UCSD-AML1 (cell line): ENCODE measurements around the gene OR2J3.
"Not testable (repeated sequence)": the region's sequence is repeated elsewhere in the genome, so short reads cannot be mapped to it uniquely, and the experiment has no call there.

Experiments used
- DNase-seq: peaks from one replicate; lab custom pipeline; 2025; ENCODE audit not compliant: unreplicated experiment; lab: John Stamatoyannopoulos, UW

OR2J3 gene

GRCh38 chr6:29107758-29108157 is at the start of gene OR2J3:
TSS of gene OR2J3 (plus strand) at chr6:29108058. CDS start at chr6:29111891, 3,833 bp downstream.
- DNase-seq: no peak

GRCh38 chr6:29071831-29072723 is 35.8 kb upstream of the OR2J3 start:
- peak; percentile 10 for DNase-seq

GRCh38 chr6:29079203-29079602 is 28.7 kb upstream of the OR2J3 start:
- DNase-seq: no peak

- no peak for DNase-seq
Measured at GRCh38 chr6:29081312-29081711, 26.5 kb upstream of the OR2J3 start.

- DNase-seq: no peak
Measured at GRCh38 chr6:29082457-29082856, 25.4 kb upstream of the OR2J3 start.

- no peak for DNase-seq
Measured at GRCh38 chr6:29087213-29087612, 20.6 kb upstream of the OR2J3 start, which contains the start of gene OR2B3. TSS of gene OR2B3 (minus strand) at chr6:29087313. CDS start at chr6:29087248, 65 bp downstream.

GRCh38 chr6:29092957-29093356 is 14.9 kb upstream of the OR2J3 start:
- no peak for DNase-seq

GRCh38 chr6:29097803-29098202 is 10.1 kb upstream of the OR2J3 start:
- DNase-seq: no peak

GRCh38 chr6:29099190-29099589 is 8.7 kb upstream of the OR2J3 start, which contains the start of gene OR2J1:
TSS of gene OR2J1 (plus strand) at chr6:29099490. CDS start at chr6:29100943, 1,453 bp downstream.
- DNase-seq: no peak

- no peak for DNase-seq
Measured at GRCh38 chr6:29112135-29112534, 4.3 kb downstream of the OR2J3 start.

GRCh38 chr6:29114964-29115363 is 7.1 kb downstream of the OR2J3 start:
- not testable (repeated sequence) for DNase-seq

- DNase-seq: no peak
Measured at GRCh38 chr6:29129326-29130012, 21.6 kb downstream of the OR2J3 start.

- DNase-seq: no peak
Measured at GRCh38 chr6:29130644-29131043, 22.8 kb downstream of the OR2J3 start.

- no peak for DNase-seq
Measured at GRCh38 chr6:29131691-29132090, 23.8 kb downstream of the OR2J3 start.

- DNase-seq: no peak
Measured at GRCh38 chr6:29137724-29138123, 29.9 kb downstream of the OR2J3 start.

- DNase-seq: no peak
Measured at GRCh38 chr6:29141606-29142005, 33.7 kb downstream of the OR2J3 start.

- no peak for DNase-seq
Measured at GRCh38 chr6:29142309-29142708, 34.5 kb downstream of the OR2J3 start.

- no peak for DNase-seq
Measured at GRCh38 chr6:29146179-29146578, 38.3 kb downstream of the OR2J3 start.

GRCh38 chr6:29147074-29147473 is 39.2 kb downstream of the OR2J3 start:
- no peak for DNase-seq

- DNase-seq: not testable (repeated sequence)
Measured at GRCh38 chr6:29149444-29149843, 41.6 kb downstream of the OR2J3 start.

- no peak for DNase-seq
Measured at GRCh38 chr6:29153083-29153482, 45.2 kb downstream of the OR2J3 start.

- DNase-seq: not testable (repeated sequence)
Measured at GRCh38 chr6:29155182-29155581, 47.3 kb downstream of the OR2J3 start.
